C4-2B (cell line): ENCODE measurements around the gene MOGAT3.

ENCODE experiments used
- H3K27ac ChIP-seq: fragments of 450-650 bp; 2 replicates; pipeline ENCODE4 v1.5.1; 2017
- ZFX ChIP-seq: fragments of 450-650 bp; IDR thresholded peaks from 2 replicates; pipeline ENCODE4 v1.6.1; 2017
- TF ChIP-seq, protein P1 (sequence below): fragments of 450-650 bp; conservative IDR thresholded peaks from 2 replicates; pipeline ENCODE4 v1.5.1; 2017; ENCODE audit warnings: mild to moderate bottlenecking

Gene MOGAT3

DNA sequence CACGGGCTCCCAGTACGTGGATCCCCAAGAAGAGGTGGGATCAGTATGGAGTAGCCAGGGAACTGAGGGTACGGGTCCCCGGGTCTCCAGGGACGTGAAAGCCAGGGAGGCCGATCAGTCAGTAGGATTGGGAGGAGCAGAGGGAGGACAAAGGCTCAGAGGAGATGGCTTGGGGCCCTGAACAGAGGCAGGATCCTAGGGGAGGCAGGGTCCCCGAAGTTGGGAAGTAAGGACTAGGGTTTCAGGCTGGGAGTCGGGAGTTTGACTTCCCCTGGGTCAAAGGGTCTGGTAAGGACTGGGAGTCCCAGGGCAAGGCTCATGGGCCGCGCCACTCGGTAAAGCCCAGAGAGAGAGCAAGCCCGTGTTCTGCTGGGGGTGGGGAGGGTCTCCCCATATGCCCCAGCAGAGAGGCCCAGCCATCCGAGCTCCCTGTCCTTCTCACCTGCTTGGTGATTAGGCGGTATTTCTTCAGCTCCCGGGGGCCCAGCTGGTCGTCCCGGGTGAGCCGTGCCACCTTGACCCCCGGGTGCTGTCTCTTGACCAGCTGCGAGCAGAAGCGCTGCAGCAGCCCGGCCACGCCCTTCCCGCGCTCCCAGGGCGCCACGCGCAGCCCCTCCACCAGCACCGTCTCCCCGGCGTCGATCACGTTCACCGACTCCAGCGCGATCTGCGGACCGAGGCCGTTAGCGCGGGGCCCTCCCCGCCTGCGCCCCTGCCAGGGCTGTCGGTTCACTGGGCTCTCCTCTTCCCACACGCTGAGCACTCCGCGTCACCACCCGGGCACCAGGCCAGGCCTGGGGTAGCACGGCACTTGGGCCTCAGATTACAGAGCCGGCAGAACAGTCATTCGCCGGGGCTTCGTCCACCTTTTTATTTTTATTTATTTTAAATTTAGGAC is 27.7 kb downstream of the MOGAT3 start:
- TF ChIP-seq, protein P1, sequence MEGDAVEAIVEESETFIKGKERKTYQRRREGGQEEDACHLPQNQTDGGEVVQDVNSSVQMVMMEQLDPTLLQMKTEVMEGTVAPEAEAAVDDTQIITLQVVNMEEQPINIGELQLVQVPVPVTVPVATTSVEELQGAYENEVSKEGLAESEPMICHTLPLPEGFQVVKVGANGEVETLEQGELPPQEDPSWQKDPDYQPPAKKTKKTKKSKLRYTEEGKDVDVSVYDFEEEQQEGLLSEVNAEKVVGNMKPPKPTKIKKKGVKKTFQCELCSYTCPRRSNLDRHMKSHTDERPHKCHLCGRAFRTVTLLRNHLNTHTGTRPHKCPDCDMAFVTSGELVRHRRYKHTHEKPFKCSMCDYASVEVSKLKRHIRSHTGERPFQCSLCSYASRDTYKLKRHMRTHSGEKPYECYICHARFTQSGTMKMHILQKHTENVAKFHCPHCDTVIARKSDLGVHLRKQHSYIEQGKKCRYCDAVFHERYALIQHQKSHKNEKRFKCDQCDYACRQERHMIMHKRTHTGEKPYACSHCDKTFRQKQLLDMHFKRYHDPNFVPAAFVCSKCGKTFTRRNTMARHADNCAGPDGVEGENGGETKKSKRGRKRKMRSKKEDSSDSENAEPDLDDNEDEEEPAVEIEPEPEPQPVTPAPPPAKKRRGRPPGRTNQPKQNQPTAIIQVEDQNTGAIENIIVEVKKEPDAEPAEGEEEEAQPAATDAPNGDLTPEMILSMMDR, result no peak
- TF ChIP-seq ZFX, result no peak
- no peak overlapping the region for H3K27ac ChIP-seq

GRCh38 chr7:101172005-101172853 is 28.6 kb downstream of the MOGAT3 start:
- TF ChIP-seq, protein P1, result no peak
- TF ChIP-seq ZFX, result no peak
- no peak overlapping the region for H3K27ac ChIP-seq

- TF ChIP-seq, protein P1, result no peak; the same call in 1 of the 2 replicates
- no peak for TF ChIP-seq ZFX
- no peak overlapping the region for H3K27ac ChIP-seq
These were observed 29.4 kb downstream of the MOGAT3 start for GRCh38 chr7:101171442-101171837.

- TF ChIP-seq, protein P1, result no peak
- no peak for TF ChIP-seq ZFX
- H3K27ac ChIP-seq, result no peak overlapping the region
These were observed 30.0 kb downstream of the MOGAT3 start for GRCh38 chr7:101170617-101171441.

- no peak overlapping the region for H3K27ac ChIP-seq
- TF ChIP-seq, protein P1, result peak; percentile 99
- no peak for TF ChIP-seq ZFX
These were observed 30.8 kb downstream of the MOGAT3 start for GRCh38 chr7:101169838-101170551.

GRCh38 chr7:101169110-101169837 is 31.6 kb downstream of the MOGAT3 start:
- no peak overlapping the region for H3K27ac ChIP-seq
- TF ChIP-seq, protein P1, result 0 out of 2 replicates have a peak, but pooled peaks have one; percentile 34
- TF ChIP-seq ZFX, result no peak
